K562 (cell line): ENCODE results near the gene SLC25A14. TPM values are rescaled to one million over a fixed set of nuclear protein-coding genes. Genes with fewer than 3 reads are reported as not detected.

ENCODE experiments used
- ATAC-seq: fragments of 200-7000 bp; cut with Tn5 transposase; 3 replicates; pipeline ENCODE4 v1.9.1; 2020; ENCODE audit warnings: moderate library complexity
- BruUV-seq: library from RNA; stranded (reverse); fragments of 400-500 nt; replicated peaks from 2 replicates; lab custom pipeline; 2021; lab: Mats Ljungman, UMichigan
- CTCF ChIA-PET: fragments of 300-600 bp; formaldehyde crosslinking; extraction: SDS; loops from one replicate; lab custom pipeline; 2021; ENCODE audit warnings: low intra/inter-chr PET ratio; lab: Yijun Ruan, JAX
- POLR2A ChIA-PET: fragments of 300-600, 350-650 bp; sonication (Branson Sonifier 250); formaldehyde crosslinking; extraction: SDS; loops from one replicate; lab custom pipeline; 2021; ENCODE audit warnings: antibody characterized with exemption, inconsistent platforms; lab: Yijun Ruan, JAX
- DNase-seq, 4 experiments: peaks; one replicate each; pipeline versions ENCODE4 v3.0.0 to v3.0.0-alpha.2; 2011 to 2018; ENCODE audit warnings: low spot score in 3 of 4, mixed read lengths in 3 of 4; ENCODE audit errors: extremely low read depth in 1 of 4
- FAIRE-seq: peaks from 2 replicates; lab custom pipeline; 2011; peaks lifted over from hg19 to GRCh38; lab: Jason Lieb, UNC
- H2AFZ ChIP-seq: 2 replicates; pipeline ENCODE4 v1.6.0; 2011; ENCODE audit warnings: low read depth, low read length, control low read depth, inconsistent platforms
- H3K27ac ChIP-seq: fragments of 200-600 bp; 3 replicates; pipeline ENCODE4 v1.8.0; 2011; ENCODE audit warnings: low read depth, mild to moderate bottlenecking, control low read depth, inconsistent platforms, low read length, moderate library complexity, mixed read lengths; ENCODE audit errors: extremely low read depth
- H3K27me3 ChIP-seq, 2 experiments: fragments of 300-600 bp in 1 of 2; 2 replicates in 1 of 2; 3 replicates in 1 of 2; pipeline versions ENCODE4 v1.6.0 to v1.8.0; 2011; ENCODE audit warnings: inconsistent platforms in 2 of 2, low read length in 2 of 2, mild to moderate bottlenecking in 1 of 2, mixed read lengths in 1 of 2, moderate library complexity in 1 of 2; ENCODE audit not compliant: control insufficient read depth in 2 of 2, insufficient read depth in 2 of 2
- H3K36me3 ChIP-seq: fragments of 300-600 bp; 3 replicates; pipeline ENCODE4 v1.8.0; 2011; ENCODE audit warnings: mild to moderate bottlenecking, low read length, inconsistent platforms; ENCODE audit not compliant: control insufficient read depth, insufficient read depth
- H3K4me1 ChIP-seq, 2 experiments: fragments of 200-600 bp in 1 of 2; replicated peaks in 1 of 2; 2 replicates in 1 of 2; 3 replicates in 1 of 2; pipeline versions ENCODE4 v1.5.1 to v1.8.0; 2011; ENCODE audit warnings: inconsistent platforms in 2 of 2, low read length in 2 of 2, mild to moderate bottlenecking in 1 of 2, mixed read lengths in 1 of 2, moderate library complexity in 1 of 2; ENCODE audit not compliant: control insufficient read depth in 2 of 2, insufficient read depth in 2 of 2
- H3K4me2 ChIP-seq: 2 replicates; pipeline ENCODE4 v1.6.1; 2011; ENCODE audit warnings: low read length, control low read depth, inconsistent platforms, mixed read lengths; ENCODE audit not compliant: insufficient read depth
- H3K4me3 ChIP-seq: fragments of 200-600 bp; sonication (generic), shearing (Covaris generic); 2 replicates; pipeline ENCODE4 v1.5.1; 2016; ENCODE audit warnings: control low read depth, inconsistent platforms
- H3K79me2 ChIP-seq: fragments of 200-600 bp; 3 replicates; pipeline ENCODE4 v1.8.0; 2011; ENCODE audit warnings: low read length, inconsistent platforms; ENCODE audit not compliant: control insufficient read depth, insufficient read depth
- H3K9ac ChIP-seq, 2 experiments: 2 replicates each; pipeline versions ENCODE4 v1.6.0 to v1.6.1; 2011; ENCODE audit warnings: low read depth in 2 of 2, low read length in 2 of 2, control low read depth in 1 of 2, inconsistent platforms in 1 of 2, mild to moderate bottlenecking in 1 of 2, mixed read lengths in 1 of 2; ENCODE audit not compliant: insufficient read depth in 1 of 2
- H3K9me1 ChIP-seq: one replicate; pipeline ENCODE4 v1.6.0; 2011; ENCODE audit warnings: inconsistent platforms, mild to moderate bottlenecking, low read length, moderate library complexity; ENCODE audit not compliant: control insufficient read depth, insufficient read depth
- H3K9me3 ChIP-seq: replicated peaks from 2 replicates; pipeline ENCODE4 v1.5.1; 2011; ENCODE audit warnings: low read depth, low read length, inconsistent platforms; ENCODE audit not compliant: control insufficient read depth, insufficient read depth
- H4K20me1 ChIP-seq: replicated peaks from 2 replicates; pipeline ENCODE4 v1.6.1; 2011; ENCODE audit warnings: low read length, inconsistent platforms, mixed read lengths; ENCODE audit not compliant: control insufficient read depth, insufficient read depth
- BRD4 ChIP-seq: fragments of 200-600 bp; sonication (generic); IDR thresholded peaks from 2 replicates; pipeline ENCODE4 v1.6.1; 2017; ENCODE audit warnings: inconsistent platforms
- CSDE1 ChIP-seq, 2 experiments: fragments of 450-650 bp; IDR thresholded peaks; 2 replicates each; pipeline ENCODE4 v1.6.1; 2016; ENCODE audit warnings: mild to moderate bottlenecking in 1 of 2
- ELF2 ChIP-seq: fragments of 250-450 bp; sonication (Bioruptor Pico); IDR thresholded peaks from 2 replicates; pipeline ENCODE4 v1.5.0; 2021; ENCODE audit warnings: mild to moderate bottlenecking
- FIP1L1 ChIP-seq: fragments of 200-400 bp; formaldehyde crosslinking; IDR thresholded peaks from 2 replicates; pipeline ENCODE4 v1.6.1; 2018; ENCODE audit warnings: mild to moderate bottlenecking, low read depth, low read length; ENCODE audit not compliant: poor library complexity, severe bottlenecking
- HDAC6 ChIP-seq: IDR thresholded peaks from 2 replicates; pipeline ENCODE4 v1.6.1; 2012; ENCODE audit warnings: low read depth, mild to moderate bottlenecking, control low read depth, inconsistent platforms, low read length, moderate library complexity
- MTA3 ChIP-seq: fragments of 450-650 bp; formaldehyde crosslinking; IDR thresholded peaks from 2 replicates; pipeline ENCODE4 v1.6.1; 2017; ENCODE audit warnings: mild to moderate bottlenecking, borderline replicate concordance
- NFRKB ChIP-seq: fragments of 450-650 bp; IDR thresholded peaks from 2 replicates; pipeline ENCODE4 v1.6.1; 2016; ENCODE audit warnings: low read depth
- RB1 ChIP-seq: fragments of 450-650 bp; IDR thresholded peaks from 2 replicates; pipeline ENCODE4 v1.6.1; 2017; ENCODE audit warnings: low read depth, mild to moderate bottlenecking
- ZNF24 ChIP-seq: fragments of 450-650 bp; IDR thresholded peaks from 2 replicates; pipeline ENCODE4 v1.6.1; 2016
- WGBS: fragments of 100-300 bp; shearing (Covaris generic); methylation state at CpG from one replicate; pipeline ENCODE4 v1.1.6; 2016; ENCODE audit warnings: low coverage, mixed read lengths; ENCODE audit not compliant: insufficient coverage; ENCODE audit errors: missing lambda C conversion rate; 5-methylcytosine and 5-hydroxymethylcytosine counted together
- in situ Hi-C: fragments of 300-500 bp; cut with MboI; formaldehyde crosslinking; loops from 4 replicates; pipeline ENCODE4 v1.15.0; 2018; ENCODE audit warnings: inconsistent platforms, mixed read lengths
- intact Hi-C: fragments of 100-400 bp; cut with micrococcal nuclease; formaldehyde crosslinking; loops from 2 replicates; pipeline ENCODE4 v1.14.2; 2022
- polyA plus RNA-seq, 8 experiments: library from polyadenylated mRNA; depleted of rRNA in 4 of 8; stranded (reverse) in 5 of 8; unstranded in 3 of 8; fragments of >200 nt; fragmentation: Nextera tagmentation in 2 of 8; fragmentation: Illumina TruSeq in 1 of 8; extraction: Ambion mirVana in 2 of 8; extraction: Trizol in 1 of 8; gene quantifications; 2 replicates each; pipeline versions ENCODE4 v1.2.1 to v1.2.3, GENCODE V29; 2011 to 2014; ENCODE audit warnings: inconsistent platforms in 1 of 8, missing spikeins in 1 of 8
- total RNA-seq, 7 experiments: library from RNA; depleted of rRNA in 6 of 7; stranded (reverse); fragments of >200 nt in 6 of 7; fragmentation: Illumina TruSeq in 2 of 7; extraction: Trizol in 2 of 7; gene quantifications; 2 replicates each; pipeline versions ENCODE4 v1.2.1 to v1.2.3, GENCODE V29; 2011 to 2021; ENCODE audit warnings: low replicate concordance in 1 of 7
- TF ChIP-seq, protein P1 (sequence below): sonication (generic); formaldehyde crosslinking; IDR thresholded peaks from 2 replicates; pipeline ENCODE4 v1.4.0; 2020; ENCODE audit warnings: mild to moderate bottlenecking, missing genetic modification reagents
- TF ChIP-seq, protein P2 (sequence below): fragments of 250-450 bp; sonication (Bioruptor Pico); IDR thresholded peaks from 2 replicates; pipeline ENCODE4 v1.8.0; 2021; ENCODE audit warnings: moderate library complexity, mild to moderate bottlenecking, inconsistent platforms
- TF ChIP-seq, protein P3 (sequence below), 2 experiments: fragments of 450-650 bp in 1 of 2; sonication (generic) in 1 of 2; formaldehyde crosslinking; conservative IDR thresholded peaks; 2 replicates each; pipeline versions ENCODE4 v1.4.0 to v1.8.1; 2020 to 2022; ENCODE audit warnings: mild to moderate bottlenecking in 1 of 2, missing genetic modification reagents in 1 of 2

The SLC25A14 gene
- total and polyA plus RNA-seq, 9 of the 15 experiments (the other 6 are each of a cell fraction or from before 2014, with no cell fraction given), result 9.5 to 33.3 (median 15.8) TPM

DNA sequence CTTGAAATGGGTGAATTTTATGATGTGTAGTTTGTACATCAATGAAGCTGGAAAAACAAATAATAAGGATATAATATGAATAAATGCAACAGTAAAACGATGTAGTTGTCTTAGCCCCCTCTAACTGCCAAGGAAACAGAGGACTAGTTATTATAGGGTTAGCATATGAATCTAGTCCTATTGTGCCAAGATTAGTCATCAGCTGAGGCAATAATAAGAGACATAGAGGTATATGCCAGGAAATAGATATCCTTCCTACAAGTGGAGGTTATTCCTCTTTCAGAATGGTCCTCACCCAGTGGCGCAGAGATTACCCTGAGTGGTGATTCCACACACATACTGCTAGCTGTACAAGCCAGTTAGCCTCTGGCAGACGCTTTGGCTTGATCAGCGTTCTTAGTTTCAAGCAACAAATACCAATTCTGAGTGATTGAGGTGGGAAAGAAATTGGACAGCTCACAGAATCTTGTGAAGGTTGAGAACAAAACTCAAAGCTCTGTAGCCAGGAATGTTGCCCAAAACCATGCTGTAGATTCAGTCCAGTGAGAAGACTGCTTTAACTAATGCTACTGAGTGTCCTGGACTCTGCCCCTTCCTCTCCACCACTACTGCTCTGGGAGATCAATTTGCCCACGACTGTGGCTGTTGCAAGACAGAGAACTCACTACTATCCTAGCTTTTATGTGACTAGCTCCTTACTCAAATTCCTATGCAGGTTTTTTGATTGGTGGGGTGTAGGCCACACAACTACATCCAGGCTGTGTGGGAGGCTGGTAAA, 44.0 kb upstream of the SLC25A14 start:
- intact Hi-C loops (no loop called here), in situ Hi-C loops (no loop called here)
- no peak overlapping the region for H3K9ac ChIP-seq
- no peak for FAIRE-seq
- no peaks in the 10 kb centered on the region for H3K27me3 ChIP-seq
- H3K79me2 ChIP-seq, result no peaks in the 10 kb centered on the region
- BruUV-seq, result no TSS peak
- H3K4me3 ChIP-seq, result no peak overlapping the region
- H2AFZ ChIP-seq, result no peak overlapping the region
- ChIA-PET POLR2A (interaction anchor here (0.7 kb wide), 1 partner anchor 27 kb away, joined by 3 read pairs; the partner anchor contains the start of gene ZNF280C), CTCF (no interaction called here)
- no peak for TF ChIP-seq FIP1L1
- TF ChIP-seq HDAC6, result no peak
- TF ChIP-seq RB1, result no peak
- no peaks in the 10 kb centered on the region for H3K9me1 ChIP-seq
- no peaks in the 10 kb centered on the region for H4K20me1 ChIP-seq
- H3K9me3 ChIP-seq, result no peaks in the 10 kb centered on the region; the same call in 1 of the 2 replicates
- no peak for DNase-seq
- no peak for ATAC-seq
- H3K27ac ChIP-seq, result no peak overlapping the region
- WGBS, result 17% methylated on average over 5 of the region's 5 CpGs
- peaks cover 0 to 9% of the 10 kb centered on the region in 2 experiments; a peak in 1 of 5 replicates for H3K4me1 ChIP-seq
- H3K36me3 ChIP-seq, result no peaks in the 10 kb centered on the region
- H3K4me2 ChIP-seq, result no peak overlapping the region

DNA sequence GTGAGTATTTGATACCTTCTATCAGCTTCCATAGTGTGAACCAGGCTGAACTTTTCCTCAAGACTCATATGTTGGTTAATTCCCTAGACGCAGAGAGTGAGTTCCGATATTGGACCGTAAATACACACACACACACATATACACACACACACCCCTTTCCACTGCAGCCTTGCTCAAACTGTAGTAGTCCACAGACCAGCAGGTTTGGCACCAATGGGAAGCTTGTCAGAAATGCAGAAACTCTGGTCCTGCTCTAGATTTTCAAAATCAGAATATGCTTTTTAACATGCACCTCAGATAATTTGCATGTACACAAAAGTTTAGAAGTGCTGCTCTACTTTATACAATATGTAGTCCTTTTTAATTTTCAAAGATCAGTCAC, 43.4 kb upstream of the SLC25A14 start:
- Histone ChIP-seq H3K9ac (no peak overlapping the region), H3K27ac (no peak overlapping the region), H3K27me3 (no peaks in the 10 kb centered on the region), H3K79me2 (no peaks in the 10 kb centered on the region), H3K36me3 (no peaks in the 10 kb centered on the region), H3K9me1 (no peaks in the 10 kb centered on the region), H3K4me2 (no peak overlapping the region), H3K4me1 (peaks cover 0 to 9% of the 10 kb centered on the region in 2 experiments; a peak in 1 of 5 replicates), H4K20me1 (no peaks in the 10 kb centered on the region), H2AFZ (no peak overlapping the region), H3K4me3 (no peak overlapping the region), H3K9me3 (no peaks in the 10 kb centered on the region)
- DNase-seq (no peak), ATAC-seq (no peak), FAIRE-seq (no peak)
- TF ChIP-seq, protein P1, sequence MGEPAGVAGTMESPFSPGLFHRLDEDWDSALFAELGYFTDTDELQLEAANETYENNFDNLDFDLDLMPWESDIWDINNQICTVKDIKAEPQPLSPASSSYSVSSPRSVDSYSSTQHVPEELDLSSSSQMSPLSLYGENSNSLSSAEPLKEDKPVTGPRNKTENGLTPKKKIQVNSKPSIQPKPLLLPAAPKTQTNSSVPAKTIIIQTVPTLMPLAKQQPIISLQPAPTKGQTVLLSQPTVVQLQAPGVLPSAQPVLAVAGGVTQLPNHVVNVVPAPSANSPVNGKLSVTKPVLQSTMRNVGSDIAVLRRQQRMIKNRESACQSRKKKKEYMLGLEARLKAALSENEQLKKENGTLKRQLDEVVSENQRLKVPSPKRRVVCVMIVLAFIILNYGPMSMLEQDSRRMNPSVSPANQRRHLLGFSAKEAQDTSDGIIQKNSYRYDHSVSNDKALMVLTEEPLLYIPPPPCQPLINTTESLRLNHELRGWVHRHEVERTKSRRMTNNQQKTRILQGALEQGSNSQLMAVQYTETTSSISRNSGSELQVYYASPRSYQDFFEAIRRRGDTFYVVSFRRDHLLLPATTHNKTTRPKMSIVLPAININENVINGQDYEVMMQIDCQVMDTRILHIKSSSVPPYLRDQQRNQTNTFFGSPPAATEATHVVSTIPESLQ (CRISPR knock-in tag), result no peak
- TF ChIP-seq, protein P2, sequence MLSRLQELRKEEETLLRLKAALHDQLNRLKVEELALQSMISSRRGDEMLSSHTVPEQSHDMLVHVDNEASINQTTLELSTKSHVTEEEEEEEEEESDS (CRISPR knock-in tag), result no peak
- TF ChIP-seq CSDE1 (IDR thresholded peaks at IDR 0.05) (no peak), NFRKB (no peak), ELF2 (CRISPR knock-in tag) (no peak), MTA3 (no peak), BRD4 (no peak), ZNF24 (no peak)
- TF ChIP-seq, protein P3, sequence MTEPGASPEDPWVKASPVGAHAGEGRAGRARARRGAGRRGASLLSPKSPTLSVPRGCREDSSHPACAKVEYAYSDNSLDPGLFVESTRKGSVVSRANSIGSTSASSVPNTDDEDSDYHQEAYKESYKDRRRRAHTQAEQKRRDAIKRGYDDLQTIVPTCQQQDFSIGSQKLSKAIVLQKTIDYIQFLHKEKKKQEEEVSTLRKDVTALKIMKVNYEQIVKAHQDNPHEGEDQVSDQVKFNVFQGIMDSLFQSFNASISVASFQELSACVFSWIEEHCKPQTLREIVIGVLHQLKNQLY (CRISPR knock-in tag; conservative IDR thresholded peaks at IDR 0.05), result no peak
- in situ Hi-C loops, result no loop called here
- intact Hi-C loops, result no loop called here
- ChIA-PET POLR2A (interaction anchor here (0.7 kb wide), 1 partner anchor 27 kb away, joined by 3 read pairs; the partner anchor contains the start of gene ZNF280C), CTCF (no interaction called here)
- BruUV-seq, result no TSS peak
- WGBS, result 14% methylated on average over 2 of the region's 3 CpGs
